ENCODE measurements around the gene KRTAP10-6.

DNA sequence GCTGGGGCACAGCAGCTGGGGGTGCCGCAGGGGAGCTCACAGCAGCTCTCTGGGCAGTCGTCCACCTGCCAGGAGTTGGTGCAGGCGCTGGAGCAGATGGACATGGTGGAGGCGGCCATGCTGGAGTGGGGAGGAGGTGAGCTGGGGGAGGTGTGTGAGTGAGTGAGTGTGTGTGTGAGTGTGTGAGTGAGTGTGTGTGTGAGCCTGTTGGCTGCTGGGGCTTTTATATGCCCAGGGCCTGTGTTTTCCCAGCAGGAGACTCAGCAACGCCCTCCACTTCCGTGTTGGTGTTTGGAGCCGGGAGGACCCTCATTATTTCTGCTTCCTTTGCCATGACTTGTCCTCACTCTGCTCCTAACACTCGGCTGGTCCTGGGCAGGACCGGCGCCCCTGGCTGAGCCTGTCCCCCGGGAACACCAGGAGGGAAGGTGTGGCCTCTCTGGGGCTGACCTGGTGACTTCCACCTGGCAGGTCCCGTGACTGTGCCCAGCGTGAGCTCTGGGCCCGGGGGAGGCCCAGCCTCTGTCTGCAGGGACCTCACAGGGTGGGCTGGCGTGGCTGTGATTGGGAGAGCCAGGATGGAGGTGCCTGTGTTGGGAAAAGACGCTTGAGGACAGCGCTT is 40.9 kb downstream of the KRTAP10-6 start, which contains the start of gene KRTAP10-2:
- TF ChIP-seq RAD21 (IDR thresholded peaks at IDR 0.05 in 1 of 2, conservative IDR thresholded peaks at IDR 0.05 in 1 of 2; ENCODE audit: low read depth in 2 of 2, low read length in 2 of 2) (no peak), POLR2A (IDR thresholded peaks at IDR 0.05; ENCODE audit: control extremely low read depth in 1 of 2, low read depth in 2 of 2, low read length in 2 of 2) (no peak), EZH2 (IDR thresholded peaks at IDR 0.05; ENCODE audit: low read depth, low read length, severe bottlenecking) (no peak), SRF (IDR thresholded peaks at IDR 0.05; ENCODE audit: low read depth, low read length) (no peak), POLR2AphosphoS5 (IDR thresholded peaks at IDR 0.05; ENCODE audit: low read depth, low read length) (no peak), CTBP2 (IDR thresholded peaks at IDR 0.05; ENCODE audit: borderline replicate concordance, insufficient read depth, insufficient read length, low read length) (no peak), SP2 (IDR thresholded peaks at IDR 0.05; ENCODE audit: low read length) (no peak), JUN (IDR thresholded peaks at IDR 0.05; ENCODE audit: low read depth, low read length) (no peak), YY1 (IDR thresholded peaks at IDR 0.05; ENCODE audit: low read depth, low read length) (no peak), MAFK (IDR thresholded peaks at IDR 0.05; ENCODE audit: low read depth, low read length) (no peak), CEBPB (IDR thresholded peaks at IDR 0.05; ENCODE audit: low read depth, low read length) (no peak)
- TF ChIP-seq, protein P1, sequence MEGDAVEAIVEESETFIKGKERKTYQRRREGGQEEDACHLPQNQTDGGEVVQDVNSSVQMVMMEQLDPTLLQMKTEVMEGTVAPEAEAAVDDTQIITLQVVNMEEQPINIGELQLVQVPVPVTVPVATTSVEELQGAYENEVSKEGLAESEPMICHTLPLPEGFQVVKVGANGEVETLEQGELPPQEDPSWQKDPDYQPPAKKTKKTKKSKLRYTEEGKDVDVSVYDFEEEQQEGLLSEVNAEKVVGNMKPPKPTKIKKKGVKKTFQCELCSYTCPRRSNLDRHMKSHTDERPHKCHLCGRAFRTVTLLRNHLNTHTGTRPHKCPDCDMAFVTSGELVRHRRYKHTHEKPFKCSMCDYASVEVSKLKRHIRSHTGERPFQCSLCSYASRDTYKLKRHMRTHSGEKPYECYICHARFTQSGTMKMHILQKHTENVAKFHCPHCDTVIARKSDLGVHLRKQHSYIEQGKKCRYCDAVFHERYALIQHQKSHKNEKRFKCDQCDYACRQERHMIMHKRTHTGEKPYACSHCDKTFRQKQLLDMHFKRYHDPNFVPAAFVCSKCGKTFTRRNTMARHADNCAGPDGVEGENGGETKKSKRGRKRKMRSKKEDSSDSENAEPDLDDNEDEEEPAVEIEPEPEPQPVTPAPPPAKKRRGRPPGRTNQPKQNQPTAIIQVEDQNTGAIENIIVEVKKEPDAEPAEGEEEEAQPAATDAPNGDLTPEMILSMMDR (IDR thresholded peaks at IDR 0.05; ENCODE audit: control extremely low read depth in 1 of 3, insufficient read depth in 1 of 3, low read depth in 1 of 3, low read length in 3 of 3): no peak
- TF ChIP-seq, protein P2, sequence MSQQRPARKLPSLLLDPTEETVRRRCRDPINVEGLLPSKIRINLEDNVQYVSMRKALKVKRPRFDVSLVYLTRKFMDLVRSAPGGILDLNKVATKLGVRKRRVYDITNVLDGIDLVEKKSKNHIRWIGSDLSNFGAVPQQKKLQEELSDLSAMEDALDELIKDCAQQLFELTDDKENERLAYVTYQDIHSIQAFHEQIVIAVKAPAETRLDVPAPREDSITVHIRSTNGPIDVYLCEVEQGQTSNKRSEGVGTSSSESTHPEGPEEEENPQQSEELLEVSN (IDR thresholded peaks at IDR 0.05): no peak
